ENCODE results near the gene KRT84. TPM values are rescaled to one million over a fixed set of nuclear protein-coding genes. Genes with fewer than 3 reads are reported as not detected.

Gene KRT84
- total and polyA plus RNA-seq, 10 of the 15 experiments (the other 5 are each of a cell fraction or from before 2014, with no cell fraction given): not detected

DNA sequence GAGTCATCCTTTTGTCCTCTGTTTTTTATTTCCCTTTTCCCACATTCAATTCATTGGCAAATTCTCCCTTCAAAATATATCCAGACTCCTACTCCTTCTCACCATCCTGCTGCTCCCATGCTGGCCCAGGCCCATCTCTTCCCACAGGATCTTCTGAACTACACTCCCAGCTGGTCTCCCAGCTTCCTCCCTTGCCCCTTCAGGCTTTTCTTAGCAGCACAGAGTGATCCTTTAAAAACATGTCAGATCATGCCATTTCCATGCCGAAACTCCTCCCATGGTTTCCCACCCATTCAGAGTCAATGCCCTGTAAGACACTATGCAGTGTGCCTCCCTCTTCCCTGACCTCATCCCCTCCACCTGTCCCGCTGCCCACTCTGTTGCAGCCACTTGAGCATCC lies 2.4 kb upstream of the KRT84 start:
- no peaks in the 10 kb centered on the region for H3K79me2 ChIP-seq (ENCODE audit: control insufficient read depth, insufficient read depth, low read length)
- TF ChIP-seq GABPA (IDR thresholded peaks at IDR 0.05; ENCODE audit: low read depth) (no peak), POU2F2 (IDR thresholded peaks at IDR 0.05; ENCODE audit: borderline replicate concordance, low read depth, low read length) (no peak), NR2F1 (conservative IDR thresholded peaks at IDR 0.05) (no peak), IKZF2 (IDR thresholded peaks at IDR 0.05) (no peak), NFYB (IDR thresholded peaks at IDR 0.05; ENCODE audit: insufficient read depth, low read depth, low read length) (no peak), FOXK2 (IDR thresholded peaks at IDR 0.05) (no peak), SMAD5 (IDR thresholded peaks at IDR 0.05; ENCODE audit: low read depth) (no peak)
- TF ChIP-seq, protein P1, sequence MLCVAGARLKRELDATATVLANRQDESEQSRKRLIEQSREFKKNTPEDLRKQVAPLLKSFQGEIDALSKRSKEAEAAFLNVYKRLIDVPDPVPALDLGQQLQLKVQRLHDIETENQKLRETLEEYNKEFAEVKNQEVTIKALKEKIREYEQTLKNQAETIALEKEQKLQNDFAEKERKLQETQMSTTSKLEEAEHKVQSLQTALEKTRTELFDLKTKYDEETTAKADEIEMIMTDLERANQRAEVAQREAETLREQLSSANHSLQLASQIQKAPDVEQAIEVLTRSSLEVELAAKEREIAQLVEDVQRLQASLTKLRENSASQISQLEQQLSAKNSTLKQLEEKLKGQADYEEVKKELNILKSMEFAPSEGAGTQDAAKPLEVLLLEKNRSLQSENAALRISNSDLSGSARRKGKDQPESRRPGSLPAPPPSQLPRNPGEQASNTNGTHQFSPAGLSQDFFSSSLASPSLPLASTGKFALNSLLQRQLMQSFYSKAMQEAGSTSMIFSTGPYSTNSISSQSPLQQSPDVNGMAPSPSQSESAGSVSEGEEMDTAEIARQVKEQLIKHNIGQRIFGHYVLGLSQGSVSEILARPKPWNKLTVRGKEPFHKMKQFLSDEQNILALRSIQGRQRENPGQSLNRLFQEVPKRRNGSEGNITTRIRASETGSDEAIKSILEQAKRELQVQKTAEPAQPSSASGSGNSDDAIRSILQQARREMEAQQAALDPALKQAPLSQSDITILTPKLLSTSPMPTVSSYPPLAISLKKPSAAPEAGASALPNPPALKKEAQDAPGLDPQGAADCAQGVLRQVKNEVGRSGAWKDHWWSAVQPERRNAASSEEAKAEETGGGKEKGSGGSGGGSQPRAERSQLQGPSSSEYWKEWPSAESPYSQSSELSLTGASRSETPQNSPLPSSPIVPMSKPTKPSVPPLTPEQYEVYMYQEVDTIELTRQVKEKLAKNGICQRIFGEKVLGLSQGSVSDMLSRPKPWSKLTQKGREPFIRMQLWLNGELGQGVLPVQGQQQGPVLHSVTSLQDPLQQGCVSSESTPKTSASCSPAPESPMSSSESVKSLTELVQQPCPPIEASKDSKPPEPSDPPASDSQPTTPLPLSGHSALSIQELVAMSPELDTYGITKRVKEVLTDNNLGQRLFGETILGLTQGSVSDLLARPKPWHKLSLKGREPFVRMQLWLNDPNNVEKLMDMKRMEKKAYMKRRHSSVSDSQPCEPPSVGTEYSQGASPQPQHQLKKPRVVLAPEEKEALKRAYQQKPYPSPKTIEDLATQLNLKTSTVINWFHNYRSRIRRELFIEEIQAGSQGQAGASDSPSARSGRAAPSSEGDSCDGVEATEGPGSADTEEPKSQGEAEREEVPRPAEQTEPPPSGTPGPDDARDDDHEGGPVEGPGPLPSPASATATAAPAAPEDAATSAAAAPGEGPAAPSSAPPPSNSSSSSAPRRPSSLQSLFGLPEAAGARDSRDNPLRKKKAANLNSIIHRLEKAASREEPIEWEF (IDR thresholded peaks at IDR 0.05; ENCODE audit: insufficient replicate concordance, low read depth, low read length): no peak
- TF ChIP-seq, protein P2, sequence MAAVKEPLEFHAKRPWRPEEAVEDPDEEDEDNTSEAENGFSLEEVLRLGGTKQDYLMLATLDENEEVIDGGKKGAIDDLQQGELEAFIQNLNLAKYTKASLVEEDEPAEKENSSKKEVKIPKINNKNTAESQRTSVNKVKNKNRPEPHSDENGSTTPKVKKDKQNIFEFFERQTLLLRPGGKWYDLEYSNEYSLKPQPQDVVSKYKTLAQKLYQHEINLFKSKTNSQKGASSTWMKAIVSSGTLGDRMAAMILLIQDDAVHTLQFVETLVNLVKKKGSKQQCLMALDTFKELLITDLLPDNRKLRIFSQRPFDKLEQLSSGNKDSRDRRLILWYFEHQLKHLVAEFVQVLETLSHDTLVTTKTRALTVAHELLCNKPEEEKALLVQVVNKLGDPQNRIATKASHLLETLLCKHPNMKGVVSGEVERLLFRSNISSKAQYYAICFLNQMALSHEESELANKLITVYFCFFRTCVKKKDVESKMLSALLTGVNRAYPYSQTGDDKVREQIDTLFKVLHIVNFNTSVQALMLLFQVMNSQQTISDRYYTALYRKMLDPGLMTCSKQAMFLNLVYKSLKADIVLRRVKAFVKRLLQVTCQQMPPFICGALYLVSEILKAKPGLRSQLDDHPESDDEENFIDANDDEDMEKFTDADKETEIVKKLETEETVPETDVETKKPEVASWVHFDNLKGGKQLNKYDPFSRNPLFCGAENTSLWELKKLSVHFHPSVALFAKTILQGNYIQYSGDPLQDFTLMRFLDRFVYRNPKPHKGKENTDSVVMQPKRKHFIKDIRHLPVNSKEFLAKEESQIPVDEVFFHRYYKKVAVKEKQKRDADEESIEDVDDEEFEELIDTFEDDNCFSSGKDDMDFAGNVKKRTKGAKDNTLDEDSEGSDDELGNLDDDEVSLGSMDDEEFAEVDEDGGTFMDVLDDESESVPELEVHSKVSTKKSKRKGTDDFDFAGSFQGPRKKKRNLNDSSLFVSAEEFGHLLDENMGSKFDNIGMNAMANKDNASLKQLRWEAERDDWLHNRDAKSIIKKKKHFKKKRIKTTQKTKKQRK (IDR thresholded peaks at IDR 0.05; ENCODE audit: low read depth, low read length): no peak
- TF ChIP-seq, protein P3, sequence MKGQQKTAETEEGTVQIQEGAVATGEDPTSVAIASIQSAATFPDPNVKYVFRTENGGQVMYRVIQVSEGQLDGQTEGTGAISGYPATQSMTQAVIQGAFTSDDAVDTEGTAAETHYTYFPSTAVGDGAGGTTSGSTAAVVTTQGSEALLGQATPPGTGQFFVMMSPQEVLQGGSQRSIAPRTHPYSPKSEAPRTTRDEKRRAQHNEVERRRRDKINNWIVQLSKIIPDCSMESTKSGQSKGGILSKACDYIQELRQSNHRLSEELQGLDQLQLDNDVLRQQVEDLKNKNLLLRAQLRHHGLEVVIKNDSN (IDR thresholded peaks at IDR 0.05; ENCODE audit: borderline replicate concordance, extremely low read length, insufficient read depth, low read depth, low read length): no peak
- in situ Hi-C loops (cut with MboI): loop anchor here (25.0 kb wide), 1 partner anchor 599 kb away; no protein-coding TSS in a partner anchor
- no peak overlapping the region for H3K27ac ChIP-seq (ENCODE audit: control insufficient read depth, insufficient read depth)
- 15% methylated on average over 2 of the region's 2 CpGs for WGBS (ENCODE audit: insufficient coverage, insufficient replicate concordance, low lambda C conversion rate, missing lambda C conversion rate)
- DNase-seq (ENCODE audit: low read depth, low spot score): no peak
- ChIA-PET CTCF (no interaction called here), SMC1A (ENCODE audit: uncharacterized antibody, unreplicated experiment) (no interaction called here), POLR2A (no interaction called here), RAD21 (ENCODE audit: unreplicated experiment) (no interaction called here)
- H3K36me3 ChIP-seq (ENCODE audit: control insufficient read depth in 2 of 2, insufficient read depth in 2 of 2, low read length in 1 of 2): no peaks in the 10 kb centered on the region
- H4K20me1 ChIP-seq (ENCODE audit: control insufficient read depth, insufficient read depth): no peaks in the 10 kb centered on the region; the same call in 1 of the 2 replicates
- no peak overlapping the region for H2AFZ ChIP-seq (ENCODE audit: control insufficient read depth, low read depth, low read length)
- H3K27me3 ChIP-seq (replicated peaks in 1 of 2; ENCODE audit: control insufficient read depth in 2 of 2, insufficient read depth in 2 of 2, low read length in 1 of 2): peaks cover 4 to 12% of the 10 kb centered on the region in 2 experiments; a peak in 3 of 4 replicates
- no peak overlapping the region for H3K4me2 ChIP-seq (ENCODE audit: control insufficient read depth, insufficient read depth)
- no peak for ATAC-seq
- H3K4me1 ChIP-seq (ENCODE audit: control insufficient read depth, insufficient read depth, low read length): no peaks in the 10 kb centered on the region
- no peak for FAIRE-seq
- H3K9me3 ChIP-seq (replicated peaks; ENCODE audit: control insufficient read depth, insufficient read depth, low read length): no peaks in the 10 kb centered on the region
- no TSS peak for BruUV-seq (replicated peaks)
- no peak overlapping the region for H3K9ac ChIP-seq (ENCODE audit: control insufficient read depth, insufficient read depth, low read length)
- intact Hi-C loops (cut with micrococcal nuclease; ENCODE audit: unreplicated experiment): no loop called here
- H3K4me3 ChIP-seq: no peak overlapping the region

Measured in GM12878 (cell line).